HS-27A (cell line): ENCODE data around the gene LIMD2.

Experiments
- DNase-seq: peaks from one replicate; pipeline ENCODE4 v3.0.0-alpha.2; 2012; ENCODE audit warnings: low read depth, missing footprints

The LIMD2 gene

DNA sequence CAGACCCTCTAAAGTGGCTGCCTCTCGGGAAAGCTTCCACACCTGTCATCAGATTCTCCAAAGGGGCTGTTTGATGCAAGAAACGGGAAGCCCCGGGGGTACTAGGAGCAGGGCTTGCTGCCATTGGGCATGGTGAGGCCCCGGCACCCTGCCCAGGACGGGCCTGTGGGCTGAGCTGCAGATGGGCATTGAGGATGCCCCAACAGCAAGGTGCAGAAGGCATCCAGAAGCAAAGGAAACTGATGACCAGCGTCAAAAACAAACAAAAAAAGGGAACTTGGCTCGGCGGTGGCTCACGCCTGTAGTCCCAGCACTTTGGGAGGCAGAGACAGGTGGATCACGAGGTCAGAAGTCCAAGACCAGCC is 1.5 kb upstream of the LIMD2 start:
- DNase-seq, result no peak

DNA sequence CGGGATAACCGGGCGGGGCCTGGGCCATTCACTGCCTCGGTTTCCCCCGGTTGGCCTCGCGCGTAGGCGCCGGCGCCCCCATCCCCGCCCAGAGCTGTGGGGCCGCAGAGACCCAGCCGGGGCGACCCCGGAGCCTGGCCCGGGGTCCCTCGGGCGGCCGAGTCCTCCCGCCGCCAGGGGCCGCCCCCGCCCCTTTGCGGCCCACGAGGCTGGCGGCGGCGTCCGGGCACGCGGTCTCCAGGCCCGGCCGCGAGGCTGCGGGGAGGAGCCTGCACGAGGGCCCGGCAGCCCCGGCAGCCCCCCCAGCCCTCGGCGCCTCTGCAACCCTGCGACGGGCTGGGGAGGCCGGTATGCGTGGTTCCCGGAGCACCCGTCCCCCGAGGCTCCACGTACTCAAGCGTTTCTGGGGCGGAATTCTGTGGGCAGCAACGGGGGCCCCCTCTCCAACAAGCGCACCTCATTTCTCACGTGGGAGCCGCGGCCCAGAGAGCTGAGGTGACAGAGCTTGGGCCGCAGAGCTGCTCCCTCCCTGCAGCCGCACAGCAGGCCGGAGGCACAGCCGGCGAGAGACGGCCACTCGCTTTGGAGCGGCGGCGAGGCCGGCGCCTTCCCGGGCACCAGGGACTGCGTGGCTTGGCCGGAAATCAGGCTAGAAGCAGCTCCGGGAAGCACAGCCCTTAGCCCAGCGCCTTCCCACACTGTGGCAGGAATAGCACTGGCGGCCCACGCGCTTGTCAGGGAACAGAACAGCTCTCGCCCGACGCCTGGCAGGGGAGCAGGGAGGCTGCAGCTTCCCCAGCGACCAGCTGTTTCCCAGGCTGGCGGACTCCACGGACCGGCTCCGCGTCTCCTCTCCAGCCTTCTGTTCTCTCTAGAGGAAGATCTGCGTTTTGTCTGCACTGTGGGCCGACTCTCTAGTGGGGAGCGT is 867 bp upstream of the LIMD2 start:
- DNase-seq, result no peak

DNA sequence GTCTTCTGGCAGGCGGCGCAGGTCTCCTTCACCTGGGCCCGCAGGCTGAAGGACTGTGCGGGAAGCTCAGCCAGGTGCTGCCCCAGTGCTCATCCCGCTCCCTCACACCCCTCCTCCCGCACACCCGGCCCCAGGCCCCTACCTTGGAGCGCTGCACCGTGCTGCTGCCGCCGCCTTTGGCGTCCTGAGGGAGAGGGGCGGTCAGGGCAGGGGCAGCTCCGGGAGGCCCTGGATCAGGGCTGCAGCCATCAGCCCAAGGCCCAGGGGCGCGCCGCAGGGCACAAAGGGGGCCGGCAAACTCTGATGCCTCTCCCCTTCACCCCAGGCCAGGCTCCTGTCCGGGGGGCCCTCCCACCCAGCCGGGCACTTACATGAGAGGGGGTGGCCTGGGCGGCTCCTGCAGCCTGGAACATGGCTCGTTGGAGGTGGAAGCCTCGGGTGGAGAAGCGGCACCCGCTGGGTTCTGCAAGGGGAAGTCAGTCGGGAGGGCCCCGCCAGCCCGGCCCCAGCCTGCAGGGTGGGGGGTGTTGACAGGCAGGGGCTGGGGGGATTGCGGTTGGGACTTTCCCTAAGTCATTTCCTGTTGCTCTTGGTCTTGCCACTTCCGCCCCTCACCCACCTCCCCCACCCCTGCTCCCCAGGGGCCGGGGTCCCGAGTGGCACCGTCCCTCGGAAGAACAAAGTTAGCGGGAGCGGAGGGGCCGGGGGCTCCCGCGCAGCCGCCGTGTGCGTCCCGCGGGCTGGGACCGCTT is 863 bp downstream of the LIMD2 start:
- no peak for DNase-seq

DNA sequence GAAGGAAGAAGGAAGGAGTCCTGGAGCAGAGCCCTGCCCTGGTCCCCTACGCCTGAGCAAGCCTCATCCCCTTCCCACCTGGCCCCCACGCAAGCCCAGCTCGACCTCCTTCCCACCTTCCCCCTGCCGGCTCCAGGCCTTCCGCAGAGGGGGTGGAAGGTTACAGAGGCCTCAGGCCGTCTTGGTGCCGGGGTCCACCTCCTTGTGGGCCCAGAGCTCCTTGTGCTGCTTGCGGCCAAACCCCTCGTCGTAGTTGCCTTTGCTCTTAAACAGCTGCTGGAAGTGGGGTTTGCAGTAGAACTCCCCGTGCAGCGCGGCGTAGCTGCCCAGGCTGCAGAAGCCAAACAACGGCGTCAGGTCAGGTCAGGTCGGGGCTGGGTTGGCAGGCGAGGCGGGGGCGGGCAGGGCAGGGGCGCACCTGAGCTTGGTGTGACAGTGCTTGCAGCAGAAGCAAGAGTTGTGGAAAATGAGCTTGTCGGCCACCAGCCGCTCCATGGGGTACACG is 1.5 kb downstream of the LIMD2 start:
- no peak for DNase-seq

DNA sequence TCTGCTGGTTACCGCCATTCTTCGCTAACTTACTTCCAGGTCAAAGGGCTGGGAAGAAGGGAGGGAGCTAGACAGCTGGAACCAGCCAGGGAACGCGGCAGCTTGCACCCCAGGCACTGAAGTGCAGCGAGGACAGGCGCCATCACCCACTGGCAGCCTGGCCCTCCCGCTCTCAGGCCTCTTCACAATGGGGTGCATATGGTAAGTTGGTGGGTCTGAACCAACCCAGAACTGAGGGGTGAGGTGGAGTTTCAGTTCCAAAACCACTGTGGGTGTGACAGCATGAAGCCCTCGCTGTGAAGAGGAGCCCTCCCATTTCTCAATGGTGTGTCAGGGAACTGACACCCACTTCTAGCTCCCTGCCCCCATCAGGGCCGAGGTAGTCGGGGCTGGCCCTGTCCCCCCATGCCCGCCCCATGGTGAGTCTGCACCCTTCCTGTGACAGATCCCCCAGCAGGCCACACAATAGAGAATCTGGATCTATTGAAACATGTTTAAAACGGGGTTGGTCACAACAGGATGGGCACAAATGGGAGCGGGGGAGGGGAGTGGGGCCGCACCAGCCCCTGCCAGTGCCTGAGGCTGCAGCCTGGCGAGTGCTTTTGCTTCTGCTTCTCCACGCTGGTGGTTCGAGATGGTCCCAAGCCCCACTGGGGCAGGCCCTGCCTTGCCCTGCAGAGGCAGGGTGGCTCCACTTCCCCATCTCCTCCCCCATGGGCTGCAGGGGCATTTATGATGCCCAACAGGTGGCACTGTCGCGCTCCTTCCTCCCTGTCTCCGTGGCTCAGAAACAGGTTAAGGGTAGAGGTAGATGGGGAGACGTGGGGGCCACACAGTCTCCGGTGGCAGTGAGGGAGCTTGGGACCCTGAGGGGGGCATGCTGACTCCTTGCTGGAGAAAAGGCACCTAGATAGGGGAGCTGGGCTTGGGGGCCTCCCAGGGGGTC is 2.3 kb downstream of the LIMD2 start:
- no peak for DNase-seq

DNA sequence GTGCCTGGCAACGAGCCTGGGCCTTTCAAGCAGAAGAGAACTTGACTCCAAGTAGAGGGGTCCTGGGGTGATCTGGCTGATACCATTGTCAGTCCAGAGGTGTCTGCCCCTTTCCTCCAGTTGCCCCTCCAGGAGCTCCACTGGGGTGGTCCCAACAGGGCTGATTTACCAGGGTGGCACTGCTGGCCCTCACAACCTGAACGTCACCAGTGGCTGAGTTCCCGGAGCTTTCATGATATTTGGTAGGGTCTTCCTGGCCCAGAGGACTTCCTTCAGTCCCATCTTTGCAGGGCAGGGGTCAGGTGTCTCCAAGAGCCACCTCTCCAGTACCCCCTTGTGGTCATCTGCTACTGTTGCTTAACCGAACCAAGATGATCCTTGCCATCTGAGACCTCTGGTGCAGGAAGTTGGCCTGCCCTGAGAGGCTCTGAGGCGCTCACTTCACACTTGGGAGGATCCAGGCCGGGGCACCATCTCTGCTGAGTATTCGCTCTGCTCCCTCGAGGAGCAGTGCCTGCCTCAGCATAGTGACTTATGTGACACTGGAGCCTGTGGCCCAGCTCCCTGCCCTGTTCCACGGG is 3.5 kb downstream of the LIMD2 start:
- no peak for DNase-seq

DNA sequence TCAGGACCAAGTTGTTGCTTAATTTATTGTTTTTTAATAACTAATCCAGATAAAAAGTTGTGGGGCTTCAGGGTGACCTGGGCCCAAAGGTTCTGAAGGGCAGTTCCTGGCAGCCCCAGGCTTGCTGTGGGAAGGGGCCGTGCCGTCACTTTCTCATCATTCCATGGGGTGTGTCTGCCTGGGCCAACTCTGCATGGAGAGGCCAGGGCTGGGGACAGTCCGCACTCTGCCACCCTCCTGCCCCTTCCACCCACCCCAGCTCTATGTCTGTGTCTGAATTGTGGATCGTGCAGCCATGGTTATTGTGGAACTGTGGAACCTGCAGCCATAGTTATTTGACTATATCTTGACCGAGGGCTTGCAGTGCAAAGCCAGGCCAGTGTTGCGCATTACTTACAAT is 4.0 kb downstream of the LIMD2 start:
- DNase-seq, result no peak

DNA sequence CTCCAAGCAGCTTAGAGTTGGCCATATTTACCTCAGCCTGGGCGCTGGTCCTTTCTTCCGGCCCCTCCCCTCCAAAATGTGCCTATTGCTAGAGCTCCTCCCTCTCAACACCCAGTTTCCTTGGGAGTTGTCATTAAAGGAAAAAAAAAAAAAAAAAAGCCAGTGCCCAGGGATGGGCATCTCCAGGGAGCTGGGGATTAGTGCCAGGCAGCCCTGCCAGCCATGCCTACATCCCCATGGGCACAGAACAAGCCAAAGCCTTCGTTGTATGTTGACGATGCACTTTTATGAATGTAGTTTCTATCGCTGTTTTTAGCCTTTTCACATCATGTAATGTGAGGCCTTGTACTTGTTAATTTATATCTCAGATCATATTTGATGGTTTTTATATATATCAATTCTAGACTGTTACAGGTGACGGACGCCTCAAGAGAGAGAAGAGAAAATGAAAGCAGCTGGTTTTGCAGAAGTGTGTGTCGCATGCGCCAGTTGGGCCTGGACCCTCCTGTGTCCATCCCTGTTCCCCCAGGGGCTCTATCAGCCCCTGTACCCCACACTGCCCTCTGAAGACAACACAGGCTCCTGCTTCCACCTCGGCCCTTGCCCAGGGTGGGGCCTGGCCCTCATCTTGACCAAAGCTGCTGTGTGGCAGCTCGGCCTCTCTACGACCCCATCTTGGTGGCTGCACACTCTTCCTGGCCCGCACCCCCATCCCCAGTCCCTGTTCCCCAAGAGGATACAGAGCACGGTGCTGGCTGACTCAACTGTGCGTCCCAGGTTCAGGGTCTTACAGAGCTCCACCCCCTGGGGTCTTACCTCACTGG is 4.8 kb downstream of the LIMD2 start:
- no peak for DNase-seq

DNA sequence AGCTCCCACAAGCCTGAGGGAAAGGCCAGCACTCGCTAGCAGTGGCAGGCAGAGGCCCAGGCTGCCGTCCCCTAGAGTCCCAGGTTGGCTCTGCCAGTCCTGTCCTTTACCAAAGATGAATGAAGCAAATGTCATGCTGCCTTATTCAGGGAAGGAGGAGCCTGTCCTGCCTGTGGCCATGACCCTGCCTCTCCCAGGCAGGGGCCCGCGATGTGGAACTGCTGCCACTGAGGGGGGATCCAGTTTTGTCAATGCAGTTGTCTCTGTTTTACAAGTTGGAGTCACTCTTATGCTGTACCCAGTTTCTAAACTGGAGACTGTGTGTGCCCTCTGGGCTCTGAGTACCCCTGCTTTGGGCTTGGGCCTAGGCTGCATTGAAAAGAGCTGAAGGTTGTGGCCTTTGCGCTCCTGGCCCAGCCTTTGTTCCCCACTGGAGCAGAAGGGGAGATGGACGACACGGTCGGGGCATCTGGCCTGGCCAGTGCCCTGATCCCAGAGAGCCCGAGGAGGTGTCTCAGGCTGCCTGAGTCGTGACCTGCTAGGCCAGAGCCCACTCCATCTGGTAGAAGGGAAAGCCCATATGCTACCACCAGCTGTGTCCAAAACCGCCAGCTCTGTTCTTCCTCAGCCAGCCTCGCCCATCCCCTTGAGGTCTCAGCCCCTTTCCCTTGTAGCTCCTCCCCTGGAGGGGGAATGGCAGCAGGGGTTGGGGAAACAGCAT is 5.5 kb downstream of the LIMD2 start:
- DNase-seq, result no peak

DNA sequence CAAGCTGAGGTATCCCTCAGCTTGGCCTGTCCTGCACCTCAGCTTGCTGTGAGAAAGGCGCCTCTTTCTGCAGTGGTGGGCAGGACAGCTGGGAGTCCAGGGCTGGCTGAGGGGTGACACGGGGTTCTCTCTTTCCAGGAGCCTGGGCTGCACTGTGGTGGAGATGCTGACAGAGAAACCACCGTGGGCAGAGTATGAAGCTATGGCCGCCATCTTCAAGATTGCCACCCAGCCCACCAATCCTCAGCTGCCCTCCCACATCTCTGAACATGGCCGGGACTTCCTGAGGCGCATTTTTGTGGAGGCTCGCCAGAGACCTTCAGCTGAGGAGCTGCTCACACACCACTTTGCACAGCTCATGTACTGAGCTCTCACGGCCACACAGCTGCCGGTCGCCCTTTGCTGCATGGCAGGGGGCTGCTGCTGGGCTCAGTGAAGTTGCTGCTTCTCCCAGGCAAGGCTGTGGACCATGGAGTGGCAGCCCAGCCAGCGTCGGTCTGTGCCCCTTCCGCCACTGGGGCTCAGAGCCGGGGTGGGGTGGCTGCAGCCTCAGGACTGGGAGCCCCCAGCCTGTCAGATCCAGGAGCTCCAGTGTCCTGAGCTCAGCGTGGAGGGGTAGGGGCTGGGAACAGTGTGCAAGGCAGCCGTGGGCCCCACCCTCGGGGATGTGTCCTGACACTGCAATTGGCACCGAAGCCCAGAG is 6.4 kb downstream of the LIMD2 start:
- no peak for DNase-seq

DNA sequence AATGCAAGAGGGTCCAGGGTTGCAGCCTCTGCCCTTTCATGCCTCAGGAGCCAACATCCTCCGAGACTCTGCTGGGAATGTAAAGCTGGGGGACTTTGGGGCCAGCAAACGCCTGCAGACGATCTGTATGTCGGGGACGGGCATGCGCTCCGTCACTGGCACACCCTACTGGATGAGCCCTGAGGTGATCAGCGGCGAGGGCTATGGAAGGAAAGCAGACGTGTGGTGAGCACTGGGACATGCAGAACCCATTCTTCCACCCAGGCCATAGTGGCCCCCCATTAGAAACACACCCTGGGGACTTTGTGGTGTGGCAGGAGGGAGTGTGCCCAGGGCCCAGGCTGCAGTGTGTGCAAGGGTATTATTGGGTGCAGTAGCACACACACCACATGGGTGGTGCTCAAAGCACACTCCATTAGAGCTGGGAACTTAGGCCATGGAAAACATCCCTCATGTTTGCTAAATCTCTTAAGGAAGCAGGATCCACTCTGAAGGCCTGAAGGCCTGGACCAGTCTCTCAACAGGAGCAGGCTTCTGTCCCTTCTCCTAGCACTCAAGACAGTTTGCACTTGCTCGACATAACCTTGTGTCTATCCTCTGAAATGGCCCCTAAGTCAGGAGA is 7.6 kb downstream of the LIMD2 start:
- DNase-seq, result no peak

DNA sequence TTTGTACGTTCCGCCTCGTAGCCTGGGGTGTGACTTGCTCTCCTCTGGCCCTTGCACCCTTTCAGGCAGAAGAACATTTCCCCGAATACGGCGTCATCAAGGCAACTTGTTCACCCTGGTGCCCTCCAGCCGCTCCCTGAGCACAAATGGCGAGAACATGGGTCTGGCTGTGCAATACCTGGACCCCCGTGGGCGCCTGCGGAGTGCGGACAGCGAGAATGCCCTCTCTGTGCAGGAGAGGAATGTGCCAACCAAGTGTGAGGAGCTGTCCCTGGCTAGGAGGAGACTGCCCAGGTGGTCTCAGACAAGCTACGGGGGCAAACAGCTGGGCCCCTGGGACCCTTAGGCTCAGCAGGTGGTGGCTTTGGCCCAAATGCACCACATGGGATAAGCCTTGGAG is 10.4 kb downstream of the LIMD2 start:
- no peak for DNase-seq

DNA sequence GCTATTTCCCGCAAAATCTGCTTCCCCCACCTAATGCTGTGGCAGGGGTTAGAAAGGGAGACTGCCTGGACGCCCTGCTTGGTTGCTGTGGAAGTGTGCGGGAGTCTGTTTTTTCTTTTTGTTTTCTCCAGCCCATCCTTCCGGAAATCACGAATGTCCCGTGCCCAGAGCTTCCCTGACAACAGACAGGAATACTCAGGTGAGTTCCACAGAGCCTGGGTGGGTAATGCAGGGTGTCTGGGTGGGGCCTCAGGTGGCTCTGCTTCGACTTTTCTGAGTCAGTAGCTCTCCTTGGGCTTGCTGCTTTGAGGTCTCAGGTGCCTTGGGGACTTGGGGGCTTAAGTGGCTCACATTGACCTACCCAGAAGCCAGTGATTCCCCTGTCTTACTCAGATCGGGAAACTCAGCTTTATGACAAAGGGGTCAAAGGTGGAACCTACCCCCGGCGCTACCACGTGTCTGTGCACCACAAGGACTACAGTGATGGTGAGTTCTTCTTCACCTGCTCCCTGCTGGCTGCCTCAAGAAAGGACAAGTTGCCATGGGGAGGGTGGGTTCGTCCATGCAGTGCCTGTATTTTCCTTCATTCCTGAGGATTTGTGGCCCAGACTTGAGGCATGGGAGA is 11.4 kb downstream of the LIMD2 start:
- DNase-seq, result no peak

DNA sequence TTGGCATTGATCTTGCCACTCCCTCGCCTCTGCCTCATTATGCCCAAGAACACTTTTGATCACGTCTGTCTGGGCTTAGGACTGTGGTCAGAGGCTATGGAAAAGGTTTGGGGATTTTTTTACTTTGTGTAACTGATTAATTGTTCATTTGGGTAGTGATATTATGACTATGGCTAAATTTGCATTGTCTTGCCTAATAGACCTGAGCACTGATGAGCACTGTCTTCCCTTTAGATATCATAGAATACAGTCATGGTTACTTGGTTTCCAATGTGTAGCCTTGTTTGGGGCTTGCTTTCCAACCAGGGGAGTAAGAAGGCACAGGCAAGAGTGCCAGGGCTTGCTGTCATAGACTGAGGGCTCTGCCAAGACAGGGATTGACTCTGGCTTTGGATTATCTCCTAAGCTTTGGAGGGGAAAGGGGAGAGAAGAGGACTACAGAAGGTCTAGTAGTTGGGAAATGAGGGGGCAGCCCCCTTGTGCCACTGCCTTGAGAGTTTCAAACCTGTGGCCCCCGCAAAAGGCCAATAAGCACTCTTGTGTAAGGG is 13.7 kb downstream of the LIMD2 start:
- DNase-seq, result no peak

DNA sequence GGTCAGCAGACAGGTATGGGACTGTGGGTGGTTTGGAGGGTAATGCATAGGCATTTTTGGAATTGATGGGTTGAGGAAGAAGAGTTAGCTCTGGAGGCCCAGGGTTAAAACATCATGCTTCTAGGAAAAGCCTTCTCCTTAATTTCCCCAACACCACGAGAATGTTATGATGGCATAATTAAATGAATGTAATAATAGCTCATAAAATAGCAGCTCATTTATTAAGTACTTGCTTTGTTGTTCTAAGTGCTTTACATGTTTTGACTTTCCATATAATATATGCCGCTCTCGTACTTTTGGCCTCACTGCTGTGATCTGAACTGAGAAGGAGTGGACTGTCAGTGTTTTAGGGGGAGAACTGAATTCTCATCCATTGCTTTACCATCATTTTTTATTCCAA is 14.3 kb downstream of the LIMD2 start:
- no peak for DNase-seq

DNA sequence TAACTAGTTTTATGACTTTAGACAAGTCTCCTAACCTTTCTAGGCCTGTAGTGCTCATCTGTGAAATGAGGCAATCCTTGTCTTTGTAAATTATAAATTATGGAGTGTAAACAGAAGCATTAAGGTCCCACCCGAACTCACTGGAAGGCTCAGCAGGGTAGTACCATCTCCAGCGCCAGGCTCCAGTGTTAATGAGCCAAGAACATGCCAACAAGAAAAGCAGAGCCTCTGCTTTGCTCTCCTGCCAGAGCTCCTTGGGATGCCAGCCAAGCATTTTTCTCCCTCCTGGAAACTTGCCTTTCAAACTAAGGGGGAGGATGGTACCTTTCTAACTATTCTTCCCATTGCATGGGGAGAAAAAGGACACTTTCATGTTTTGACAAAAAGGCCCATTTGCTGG is 14.9 kb downstream of the LIMD2 start:
- no peak for DNase-seq

DNA sequence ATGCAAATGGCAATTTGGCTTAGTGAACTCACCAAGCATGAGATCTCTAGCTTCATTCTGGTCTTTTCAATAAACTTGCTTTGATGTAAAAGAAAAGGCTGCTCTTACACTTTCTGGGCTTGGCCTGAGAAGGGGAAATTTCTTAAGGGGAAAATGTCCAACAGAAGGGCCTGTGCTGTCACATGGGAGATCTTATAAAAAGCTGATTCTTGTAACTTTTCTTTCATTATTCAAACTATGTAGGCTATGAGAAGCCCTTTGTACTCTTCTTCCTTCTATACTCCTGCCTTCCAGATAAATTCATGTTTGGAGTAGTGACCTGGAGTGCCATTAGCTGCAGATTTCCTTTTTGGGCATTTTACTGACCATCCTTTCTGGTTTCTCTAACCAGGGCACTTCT is 16.9 kb downstream of the LIMD2 start:
- no peak for DNase-seq

DNA sequence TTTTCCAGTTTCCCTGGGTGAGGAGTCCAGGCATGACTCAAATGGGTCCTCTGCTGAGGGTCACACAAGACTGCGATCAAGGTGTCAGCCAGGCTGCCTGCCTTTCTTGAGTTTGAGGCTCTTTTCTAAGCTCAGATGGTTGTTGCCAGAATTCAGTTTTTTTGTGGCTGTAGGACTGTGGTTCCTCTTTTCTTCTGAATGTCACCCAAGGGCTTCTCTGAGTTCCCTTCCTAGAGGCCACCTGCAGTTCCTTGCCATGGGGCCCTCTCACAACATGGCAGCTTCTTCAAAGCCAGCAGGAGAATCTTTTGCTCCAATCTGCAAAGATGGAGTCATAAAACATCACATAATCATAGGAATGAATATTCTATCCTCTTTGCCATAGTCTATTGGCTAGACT is 17.5 kb downstream of the LIMD2 start:
- no peak for DNase-seq
